SK-N-MC (cell line): Measurements from ENCODE around the gene HOXA1.

ENCODE experiments used
- EZH2 ChIP-seq: fragments of 200-600 bp; sonication (generic); IDR thresholded peaks from one replicate; pipeline ENCODE4 v1.6.1; 2017; ENCODE audit warnings: antibody characterized with exemption
- FOXP2 ChIP-seq: optimal IDR thresholded peaks from 2 replicates; pipeline ENCODE3; 2011; ENCODE audit warnings: mild to moderate bottlenecking, moderate library complexity; ENCODE audit not compliant: insufficient read depth; ENCODE audit errors: extremely low read length, control extremely low read depth
- POLR2AphosphoS5 ChIP-seq: IDR thresholded peaks from 2 replicates; pipeline ENCODE4 v1.6.1; 2012; ENCODE audit warnings: mild to moderate bottlenecking, low read depth, low read length, borderline replicate concordance

GRCh38 chr7:27046854-27047549 is 48.8 kb downstream of the HOXA1 start:
- TF ChIP-seq EZH2 (no peak), POLR2AphosphoS5 (no peak), FOXP2 (no peak)
